IMR-90 (cell line): ENCODE data around the gene CST7.

ENCODE experiments used
- TF ChIP-seq, protein P1 (sequence below): fragments of 150-350 bp; IDR thresholded peaks from 2 replicates; pipeline ENCODE4 v1.6.1; 2016; ENCODE audit warnings: low read depth, mild to moderate bottlenecking, low read length, moderate library complexity, borderline replicate concordance
- TF ChIP-seq, protein P2 (sequence below): conservative IDR thresholded peaks from 2 replicates; pipeline ENCODE4 v1.5.1; 2012; ENCODE audit warnings: mild to moderate bottlenecking, low read depth, low read length, improper control_type of control experiment

DNA sequence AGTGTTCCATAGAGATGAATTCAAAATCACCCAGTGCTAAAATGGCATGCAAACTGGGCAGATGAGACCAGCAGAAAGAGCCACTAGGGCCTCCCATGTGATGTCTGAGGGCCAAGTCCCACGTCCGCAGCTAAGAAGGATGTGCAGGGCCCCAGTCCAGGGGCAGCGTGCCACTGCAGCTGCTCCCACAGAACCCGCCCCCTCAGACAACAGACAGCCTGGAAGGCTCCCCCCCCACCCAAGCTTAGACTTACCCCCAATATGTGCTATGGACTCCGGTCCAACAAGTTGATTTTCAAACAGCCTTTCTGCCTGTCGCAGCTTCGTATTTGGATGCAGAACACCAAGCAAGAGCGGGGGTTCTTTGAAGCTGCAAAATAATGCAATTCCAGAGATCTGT is 29.4 kb downstream of the CST7 start:
- TF ChIP-seq, protein P1, sequence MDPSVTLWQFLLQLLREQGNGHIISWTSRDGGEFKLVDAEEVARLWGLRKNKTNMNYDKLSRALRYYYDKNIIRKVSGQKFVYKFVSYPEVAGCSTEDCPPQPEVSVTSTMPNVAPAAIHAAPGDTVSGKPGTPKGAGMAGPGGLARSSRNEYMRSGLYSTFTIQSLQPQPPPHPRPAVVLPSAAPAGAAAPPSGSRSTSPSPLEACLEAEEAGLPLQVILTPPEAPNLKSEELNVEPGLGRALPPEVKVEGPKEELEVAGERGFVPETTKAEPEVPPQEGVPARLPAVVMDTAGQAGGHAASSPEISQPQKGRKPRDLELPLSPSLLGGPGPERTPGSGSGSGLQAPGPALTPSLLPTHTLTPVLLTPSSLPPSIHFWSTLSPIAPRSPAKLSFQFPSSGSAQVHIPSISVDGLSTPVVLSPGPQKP: no peak
- TF ChIP-seq, protein P2, sequence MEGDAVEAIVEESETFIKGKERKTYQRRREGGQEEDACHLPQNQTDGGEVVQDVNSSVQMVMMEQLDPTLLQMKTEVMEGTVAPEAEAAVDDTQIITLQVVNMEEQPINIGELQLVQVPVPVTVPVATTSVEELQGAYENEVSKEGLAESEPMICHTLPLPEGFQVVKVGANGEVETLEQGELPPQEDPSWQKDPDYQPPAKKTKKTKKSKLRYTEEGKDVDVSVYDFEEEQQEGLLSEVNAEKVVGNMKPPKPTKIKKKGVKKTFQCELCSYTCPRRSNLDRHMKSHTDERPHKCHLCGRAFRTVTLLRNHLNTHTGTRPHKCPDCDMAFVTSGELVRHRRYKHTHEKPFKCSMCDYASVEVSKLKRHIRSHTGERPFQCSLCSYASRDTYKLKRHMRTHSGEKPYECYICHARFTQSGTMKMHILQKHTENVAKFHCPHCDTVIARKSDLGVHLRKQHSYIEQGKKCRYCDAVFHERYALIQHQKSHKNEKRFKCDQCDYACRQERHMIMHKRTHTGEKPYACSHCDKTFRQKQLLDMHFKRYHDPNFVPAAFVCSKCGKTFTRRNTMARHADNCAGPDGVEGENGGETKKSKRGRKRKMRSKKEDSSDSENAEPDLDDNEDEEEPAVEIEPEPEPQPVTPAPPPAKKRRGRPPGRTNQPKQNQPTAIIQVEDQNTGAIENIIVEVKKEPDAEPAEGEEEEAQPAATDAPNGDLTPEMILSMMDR: no peak
